Ovary (tissue), 3 donors: Measurements from ENCODE around the gene SNX30.

Source experiments
- CTCF ChIP-seq, 3 donors: fragments of 450-650 bp in 2 of 3; fragments of 200-600 bp in 1 of 3; IDR thresholded peaks; one replicate each; pipeline versions ENCODE4 v1.5.1 to v1.8.0; 2016 to 2022; ENCODE audit warnings: antibody characterized with exemption in 3 of 3, mild to moderate bottlenecking in 1 of 3
- EP300 ChIP-seq: sonication (generic); formaldehyde crosslinking; IDR thresholded peaks from one replicate; pipeline ENCODE4 v1.6.1; 2017; ENCODE audit warnings: antibody characterized with exemption
- POLR2A ChIP-seq: fragments of 450-650 bp; IDR thresholded peaks from one replicate; pipeline ENCODE4 v1.6.1; 2017; ENCODE audit warnings: antibody characterized with exemption, mild to moderate bottlenecking, moderate library complexity
- donor health status: DM: no; HTN: no; CAD: no.

GRCh38 chr9:112809906-112810305, 59.3 kb downstream of the SNX30 start:
- TF ChIP-seq CTCF (IDR thresholded peaks at IDR 0.05) = no peak
- no peak for TF ChIP-seq POLR2A
- no peak for TF ChIP-seq EP300
